ENCODE results near the gene SZT2.

DNA sequence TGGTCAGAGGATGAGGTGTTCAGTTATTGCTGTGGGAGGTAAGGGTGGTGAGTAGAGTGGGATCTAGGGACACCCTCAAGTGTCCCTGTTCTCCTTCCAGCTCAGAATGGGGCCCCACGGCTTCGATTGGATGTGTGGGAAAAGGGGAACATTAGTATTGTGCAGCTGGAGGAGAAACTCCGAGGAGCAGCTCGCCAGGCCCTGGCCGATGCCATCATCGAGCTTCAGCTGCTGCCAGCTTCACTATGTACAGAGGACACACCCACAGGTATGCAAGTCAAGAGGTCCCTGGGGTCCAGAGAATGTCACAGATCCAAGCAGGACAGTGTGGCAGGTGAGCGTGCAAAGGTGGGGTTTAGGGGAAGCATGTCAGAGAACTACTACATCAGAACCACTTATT, 50.1 kb downstream of the SZT2 start:
- no peak for TF ChIP-seq CTCF (conservative IDR thresholded peaks at IDR 0.05; ENCODE audit: low read depth, low read length)
- no peak for TF ChIP-seq EZH2phosphoT487 (IDR thresholded peaks at IDR 0.05; ENCODE audit: borderline replicate concordance, low read length)

Measured in PC-3 (cell line).